ENCODE measurements around the gene CTTN.

DNA sequence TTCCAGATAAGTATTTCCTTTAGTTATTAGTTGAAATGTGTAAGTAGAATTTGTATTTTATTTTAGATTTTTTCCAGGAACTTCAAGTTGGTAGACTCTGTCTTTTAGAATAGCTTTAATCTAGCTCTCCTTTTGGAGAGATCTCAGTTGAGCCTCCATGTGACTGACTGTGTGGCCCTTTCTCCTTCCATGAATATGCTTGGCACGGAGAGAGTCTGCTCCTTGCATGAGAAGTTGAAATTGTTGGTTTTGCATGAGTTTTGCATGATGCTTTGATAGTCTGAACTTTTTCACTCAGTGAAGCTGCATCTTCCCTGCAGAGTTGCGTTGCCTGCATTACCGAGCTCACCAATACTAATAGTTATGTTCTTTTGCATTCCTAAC lies 32.8 kb upstream of the CTTN start:
- no peak for TF ChIP-seq YY1 (IDR thresholded peaks at IDR 0.05; ENCODE audit: insufficient read depth, insufficient read length)
- no peak for TF ChIP-seq ZNF274 (IDR thresholded peaks at IDR 0.05; ENCODE audit: low read depth, low read length)
- TF ChIP-seq SUZ12 (IDR thresholded peaks at IDR 0.05; ENCODE audit: extremely low read depth, insufficient read depth, insufficient read length): no peak

Measured in NT2/D1 (cell line).